Activated CD4-positive, alpha-beta T cell treated with anti-CD3 and anti-CD28 coated beads, Interleukin-2, amount 10 ng/mL, durations not matched to agents 7 days and 5 days (primary cell): ENCODE data around the gene MYD88. TPM values are rescaled to one million over a fixed set of nuclear protein-coding genes. Genes with fewer than 3 reads are reported as not detected.
A peak's percentile ranks its signal among the peaks of the same experiment; 100 is the strongest.

Source experiments
- CTCF ChIA-PET: fragments of 350-600 bp; sonication (Branson Sonifier 250); formaldehyde crosslinking; loops from one replicate; lab custom pipeline; 2021; ENCODE audit warnings: antibody characterized with exemption; lab: Charles Lee
- POLR2A ChIA-PET: fragments of 350-600 bp; sonication (Branson Sonifier 250); formaldehyde crosslinking; loops from one replicate; lab custom pipeline; 2021; ENCODE audit warnings: antibody characterized with exemption; lab: Charles Lee
- DNase-seq: peaks from one replicate; pipeline ENCODE4 v3.0.0-alpha.2; 2020
- H3K27ac Mint-ChIP-seq: one replicate; pipeline ENCODE4 v1.8.0; 2021; ENCODE audit warnings: mild to moderate bottlenecking, moderate library complexity, mixed read lengths
- H3K27me3 Mint-ChIP-seq: one replicate; pipeline ENCODE4 v1.8.0; 2021; ENCODE audit warnings: mixed read lengths
- H3K36me3 Mint-ChIP-seq: one replicate; pipeline ENCODE4 v1.8.0; 2021; ENCODE audit warnings: low read depth, mixed read lengths
- H3K4me1 Mint-ChIP-seq: one replicate; pipeline ENCODE4 v1.8.0; 2021; ENCODE audit warnings: mixed read lengths
- H3K4me3 Mint-ChIP-seq: one replicate; pipeline ENCODE4 v1.8.0; 2021; ENCODE audit warnings: mild to moderate bottlenecking, moderate library complexity, mixed read lengths
- H3K9me3 Mint-ChIP-seq: one replicate; pipeline ENCODE4 v1.8.0; 2021; ENCODE audit warnings: mixed read lengths
- total RNA-seq, 2 experiments: library from RNA; stranded (reverse); gene quantifications; one replicate each; pipeline ENCODE4 v1.2.3, GENCODE V29; 2021

Gene MYD88
- total RNA-seq, 2 experiments from 2014 or later = 74.1 to 91.1 TPM

DNA sequence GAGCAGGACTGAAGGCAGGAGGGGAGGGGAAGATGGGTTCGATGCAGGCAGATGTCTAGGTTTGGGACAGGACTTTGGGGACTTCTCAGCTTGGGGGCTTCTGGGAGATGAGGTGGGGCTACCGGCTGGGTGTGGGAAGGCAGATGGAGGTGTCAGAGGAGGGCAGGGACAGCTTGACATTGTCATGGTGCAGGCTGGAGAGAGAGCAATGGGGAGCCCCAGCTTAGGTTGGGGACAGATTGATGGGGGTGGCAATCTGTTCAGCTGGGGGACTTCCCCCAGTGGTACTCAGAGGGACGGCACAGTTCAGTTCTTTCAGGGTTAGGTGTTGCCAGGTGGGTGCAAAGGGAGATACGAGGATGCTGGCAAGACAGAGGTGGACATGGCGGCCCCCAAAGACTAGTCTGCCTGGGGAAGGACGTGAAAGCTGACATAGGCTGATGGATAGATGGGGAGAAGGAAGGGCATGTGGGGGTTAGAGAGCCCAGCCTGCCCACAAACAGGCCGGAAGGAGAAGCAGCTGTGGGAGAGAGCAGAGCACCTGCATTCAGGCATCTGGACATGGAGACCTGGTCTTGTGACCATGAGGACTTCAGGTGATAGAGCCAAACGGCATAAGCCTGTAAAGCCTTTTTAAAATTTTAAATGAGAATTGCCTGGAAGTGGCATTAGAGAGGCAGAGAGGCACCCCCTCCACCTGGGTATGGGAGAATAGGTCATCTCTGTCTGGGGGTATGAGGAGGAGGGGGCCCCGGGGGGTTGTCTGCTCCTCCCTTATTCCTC lies 22.6 kb upstream of the MYD88 start:
- Mint-ChIP-seq H3K4me1 (peaks cover 8% of the 10 kb centered on the region), H3K9me3 (no peaks in the 10 kb centered on the region), H3K36me3 (peaks cover 11% of the 10 kb centered on the region), H3K27me3 (no peaks in the 10 kb centered on the region), H3K4me3 (no peak overlapping the region), H3K27ac (no peak overlapping the region)
- CTCF ChIA-PET = interaction anchor here (0.7 to 1.9 kb wide), 4 partner anchors 12 to 231 kb away, joined by 3 to 4 read pairs (median 4); partner anchors contain the start of gene XYLB
- no peak for DNase-seq
- POLR2A ChIA-PET = no interaction called here

DNA sequence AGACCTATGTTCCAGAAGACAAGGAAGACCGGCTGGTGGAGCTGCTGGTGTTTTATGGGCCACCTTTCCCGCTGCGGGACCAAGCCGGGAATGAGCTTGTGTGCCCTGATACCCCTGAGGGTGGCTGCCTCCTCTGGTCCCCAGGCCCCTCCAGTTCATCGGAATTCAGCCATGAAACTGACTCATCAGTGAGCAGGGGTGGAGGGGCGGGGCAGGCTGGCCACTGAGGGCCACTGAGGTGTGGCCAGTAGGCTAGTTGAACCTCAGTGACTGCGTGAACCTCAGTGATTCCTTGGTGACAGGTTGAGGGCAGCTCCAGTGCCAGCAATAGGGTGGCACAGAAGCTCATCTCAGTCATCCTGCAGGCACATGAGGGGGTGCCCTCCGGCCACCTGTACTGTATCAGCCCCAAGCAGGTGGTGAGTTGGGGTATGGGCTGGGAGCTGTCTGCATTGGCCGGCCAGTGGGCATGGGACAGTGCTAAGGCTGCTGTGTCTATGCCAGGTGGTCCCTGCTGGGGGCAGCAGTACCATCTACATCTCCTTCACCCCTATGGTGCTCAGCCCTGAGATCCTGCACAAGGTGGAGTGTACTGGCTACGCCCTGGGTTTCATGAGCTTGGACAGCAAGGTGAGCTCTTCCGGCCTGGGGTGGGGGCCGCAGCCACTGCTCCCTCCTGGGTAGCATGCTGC lies 21.8 kb upstream of the MYD88 start:
- no peak for DNase-seq
- Mint-ChIP-seq H3K36me3 (peaks cover 13% of the 10 kb centered on the region), H3K4me1 (peaks cover 8% of the 10 kb centered on the region), H3K4me3 (no peak overlapping the region), H3K9me3 (no peaks in the 10 kb centered on the region), H3K27me3 (no peaks in the 10 kb centered on the region), H3K27ac (no peak overlapping the region)
- ChIA-PET POLR2A (interaction anchor here (0.5 kb wide), 1 partner anchor 1081 kb away, joined by 3 read pairs; no protein-coding TSS in a partner anchor), CTCF (interaction anchor here (0.6 to 1.9 kb wide), 11 partner anchors 10 to 365 kb away, joined by 3 to 5 read pairs (median 3); partner anchors contain the start of genes OXSR1 and XYLB)

DNA sequence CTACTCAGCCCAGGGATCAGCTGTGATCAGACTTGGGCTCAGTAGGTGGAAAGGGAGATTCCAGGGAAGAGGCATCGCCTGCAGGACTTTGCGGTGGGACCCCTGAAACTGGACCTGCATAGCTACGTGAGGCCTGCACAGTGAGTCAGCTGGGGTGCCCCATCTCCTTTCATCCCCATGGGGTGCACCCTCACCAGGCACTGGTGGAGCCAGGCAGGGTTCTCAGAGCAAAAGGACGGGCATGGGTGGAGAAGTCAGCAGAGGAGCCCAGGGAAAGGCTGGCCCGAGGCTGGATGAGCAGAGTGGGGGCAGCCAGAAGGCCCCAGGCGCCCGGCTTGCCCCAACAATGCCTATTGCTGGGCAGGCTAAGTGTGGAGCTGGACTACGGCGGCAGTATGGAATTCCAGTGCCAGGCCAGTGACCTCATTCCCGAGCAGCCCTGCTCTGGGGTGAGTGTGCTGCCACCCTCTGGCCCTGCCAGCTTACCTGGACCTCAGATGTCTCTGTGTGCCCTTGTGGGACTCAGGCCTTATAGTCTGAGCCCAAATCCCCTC lies 21.2 kb upstream of the MYD88 start:
- no peak overlapping the region for H3K27ac Mint-ChIP-seq

DNA sequence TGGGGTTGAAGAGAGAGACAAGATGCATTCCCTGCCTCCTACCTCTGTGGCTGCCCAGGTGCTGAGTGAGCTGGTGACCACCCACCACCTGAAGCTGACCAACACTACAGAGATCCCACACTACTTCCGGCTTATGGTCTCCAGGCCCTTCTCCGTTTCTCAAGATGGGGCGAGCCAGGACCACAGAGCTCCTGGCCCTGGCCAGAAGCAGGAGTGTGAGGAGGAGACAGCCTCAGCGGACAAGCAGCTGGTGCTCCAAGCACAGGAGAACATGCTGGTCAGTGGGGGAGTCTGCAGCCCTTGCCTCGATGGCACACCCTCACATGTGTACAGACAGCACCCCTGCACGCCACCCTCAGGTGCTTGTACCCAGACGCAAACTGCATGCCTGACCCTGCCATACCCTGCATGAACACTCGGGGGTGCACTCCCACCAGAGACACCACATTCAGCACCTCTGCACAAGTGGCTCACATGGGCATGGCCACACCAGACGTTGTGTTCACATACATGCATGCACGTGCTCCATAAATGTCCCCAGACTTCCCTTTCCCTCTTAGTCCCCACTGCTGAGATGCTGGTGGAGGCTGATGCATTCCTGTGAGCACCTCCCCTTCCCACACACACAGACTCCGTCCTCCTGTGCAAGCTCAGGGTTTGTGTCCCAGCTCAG lies 20.6 kb upstream of the MYD88 start:
- ChIA-PET POLR2A (no interaction called here), CTCF (interaction anchor here (0.7 to 2.0 kb wide), 13 partner anchors 8 to 363 kb away, joined by 3 to 7 read pairs (median 4); partner anchors contain the start of gene ACAA1)
- Mint-ChIP-seq H3K4me1 (peaks cover 8% of the 10 kb centered on the region), H3K36me3 (peaks cover 22% of the 10 kb centered on the region), H3K4me3 (no peak overlapping the region), H3K9me3 (no peaks in the 10 kb centered on the region), H3K27ac (no peak overlapping the region), H3K27me3 (no peaks in the 10 kb centered on the region)
- DNase-seq = peak; percentile 84

More for the DNA sequence above, 21.2 kb upstream of the MYD88 start:
- no peaks in the 10 kb centered on the region for H3K9me3 Mint-ChIP-seq
- H3K27me3 Mint-ChIP-seq = no peaks in the 10 kb centered on the region
- no peak for DNase-seq
- H3K4me3 Mint-ChIP-seq = no peak overlapping the region
- CTCF ChIA-PET = interaction anchor here (0.6 to 1.9 kb wide), 13 partner anchors 9 to 364 kb away, joined by 3 to 5 read pairs (median 3); partner anchors contain the start of genes ACAA1, OXSR1 and XYLB
- peaks cover 17% of the 10 kb centered on the region for H3K36me3 Mint-ChIP-seq
- POLR2A ChIA-PET = no interaction called here
- peaks cover 8% of the 10 kb centered on the region for H3K4me1 Mint-ChIP-seq

DNA sequence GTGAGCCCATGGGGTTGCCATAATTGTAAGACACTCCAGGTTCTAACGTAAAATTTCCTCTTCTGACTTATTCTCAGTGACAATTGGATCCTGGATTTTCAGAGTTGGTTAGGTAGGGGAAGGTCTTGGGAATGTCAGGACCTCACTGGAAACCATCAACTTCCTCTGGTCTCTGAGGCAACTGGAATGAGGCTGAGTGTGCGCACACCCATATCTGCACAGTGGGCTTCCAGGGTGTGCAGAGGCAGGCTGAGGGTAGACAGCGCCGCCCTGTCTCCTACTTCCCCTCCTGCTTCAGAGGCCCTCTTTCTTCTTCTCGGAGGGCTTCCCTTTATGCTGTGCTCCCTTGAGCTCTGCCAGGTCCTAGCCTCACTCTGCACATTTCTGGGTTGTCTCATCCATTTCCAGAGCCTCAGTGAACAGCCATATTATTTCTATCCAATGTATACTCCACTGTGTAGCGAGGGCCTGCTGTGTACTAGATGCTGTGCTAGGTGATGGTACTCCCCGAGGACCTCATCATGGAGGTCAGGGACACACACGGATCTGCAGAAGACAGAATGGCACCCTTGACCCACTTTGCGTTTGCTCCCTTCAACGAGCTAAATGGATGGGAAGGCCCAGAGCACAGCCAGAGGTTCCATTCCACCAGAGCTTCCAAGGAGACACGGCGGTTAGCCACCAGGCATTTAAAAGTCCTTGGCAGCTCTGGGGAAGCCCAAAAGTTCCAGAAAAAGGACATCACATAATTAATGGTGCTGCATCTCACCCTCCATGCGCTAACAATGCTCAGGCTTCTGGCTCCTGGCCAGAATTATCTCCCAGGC lies 19.8 kb upstream of the MYD88 start:
- no peaks in the 10 kb centered on the region for H3K9me3 Mint-ChIP-seq
- no peak for DNase-seq
- H3K36me3 Mint-ChIP-seq = peaks cover 28% of the 10 kb centered on the region
- H3K27ac Mint-ChIP-seq = peak overlapping the region; percentile 46
- H3K27me3 Mint-ChIP-seq = no peaks in the 10 kb centered on the region
- ChIA-PET POLR2A (no interaction called here), CTCF (interaction anchor here (0.9 to 2.0 kb wide), 11 partner anchors 9 to 228 kb away, joined by 3 to 15 read pairs (median 4); partner anchors contain the start of genes ACAA1 and XYLB)
- no peak overlapping the region for H3K4me3 Mint-ChIP-seq
- peaks cover 8% of the 10 kb centered on the region for H3K4me1 Mint-ChIP-seq

DNA sequence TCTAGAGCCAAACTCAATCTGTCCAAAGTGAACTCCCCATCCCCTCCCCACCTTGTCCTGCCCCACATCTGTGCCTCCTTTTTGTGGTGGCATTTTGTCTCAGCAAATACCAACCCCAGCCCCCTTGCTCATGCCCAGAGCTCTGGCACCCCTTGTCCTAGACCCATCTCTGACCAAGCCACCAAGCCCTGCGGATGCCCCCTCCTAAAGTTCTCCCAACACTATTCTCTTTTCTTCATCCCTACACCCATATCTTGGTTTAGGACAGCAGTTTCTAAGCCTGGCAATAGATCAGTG lies 19.3 kb upstream of the MYD88 start:
- H3K27me3 Mint-ChIP-seq = no peaks in the 10 kb centered on the region
- no peak overlapping the region for H3K4me3 Mint-ChIP-seq
- peak overlapping the region; percentile 54 for H3K27ac Mint-ChIP-seq
- H3K4me1 Mint-ChIP-seq = peaks cover 8% of the 10 kb centered on the region
- ChIA-PET CTCF (interaction anchor here (0.9 to 2.0 kb wide), 8 partner anchors 9 to 227 kb away, joined by 3 to 15 read pairs (median 4); partner anchors contain the start of gene XYLB), POLR2A (interaction anchor here (0.7 kb wide), 1 partner anchor 18 kb away, joined by 7 read pairs; the partner anchor contains the start of gene ACAA1)
- DNase-seq = no peak
- peaks cover 28% of the 10 kb centered on the region for H3K36me3 Mint-ChIP-seq
- H3K9me3 Mint-ChIP-seq = no peaks in the 10 kb centered on the region

DNA sequence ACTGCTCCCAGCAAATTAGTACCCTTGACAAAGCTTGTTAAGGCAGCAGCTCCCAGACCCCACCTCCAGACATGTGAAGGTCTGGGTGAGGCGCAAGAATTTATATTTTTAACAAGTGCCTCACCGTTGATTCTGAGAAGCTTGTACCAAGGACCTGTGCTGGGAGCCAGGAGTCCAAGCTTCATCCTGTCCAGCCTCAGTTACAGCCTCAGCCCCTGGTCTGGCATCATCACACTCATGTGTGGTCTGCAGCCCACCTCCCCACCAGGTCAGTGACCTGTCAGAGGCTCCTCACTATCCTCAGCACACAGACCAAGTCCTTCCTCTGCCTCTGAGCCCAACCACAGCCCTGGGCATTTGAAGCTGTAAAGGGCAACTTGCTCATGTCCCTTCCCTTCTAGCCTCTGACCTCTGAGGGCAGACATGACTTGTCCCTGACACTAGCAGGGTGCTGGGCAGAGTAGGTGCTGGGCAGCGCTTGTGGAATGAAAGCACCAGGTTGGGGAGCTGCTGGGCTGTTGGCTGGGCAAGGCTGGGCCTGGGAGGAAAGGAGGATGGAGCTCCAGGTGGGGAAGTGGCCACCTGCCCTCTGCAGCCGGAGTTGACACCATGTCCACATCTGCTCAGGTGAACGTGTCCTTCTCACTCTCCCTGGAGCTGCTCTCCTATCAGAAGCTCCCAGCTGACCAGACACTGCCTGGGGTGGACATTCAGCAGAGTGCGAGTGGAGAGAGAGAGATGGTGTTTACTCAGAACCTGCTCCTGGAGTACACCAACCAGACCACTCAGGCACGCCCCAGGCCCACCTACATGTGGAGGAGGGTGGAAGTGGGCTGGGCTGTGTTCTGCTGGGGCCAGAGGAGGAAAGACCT lies 18.4 kb upstream of the MYD88 start:
- no peak overlapping the region for H3K4me3 Mint-ChIP-seq
- ChIA-PET CTCF (interaction anchor here (1.2 to 2.0 kb wide), 5 partner anchors 10 to 226 kb away, joined by 3 to 15 read pairs (median 4); partner anchors contain the start of gene XYLB), POLR2A (interaction anchor here (0.7 kb wide), 1 partner anchor 17 kb away, joined by 7 read pairs; the partner anchor contains the start of gene ACAA1)
- peaks cover 36% of the 10 kb centered on the region for H3K36me3 Mint-ChIP-seq
- peak overlapping the region; percentile 54 for H3K27ac Mint-ChIP-seq
- peaks cover 8% of the 10 kb centered on the region for H3K4me1 Mint-ChIP-seq
- H3K27me3 Mint-ChIP-seq = no peaks in the 10 kb centered on the region
- DNase-seq = no peak
- H3K9me3 Mint-ChIP-seq = no peaks in the 10 kb centered on the region

DNA sequence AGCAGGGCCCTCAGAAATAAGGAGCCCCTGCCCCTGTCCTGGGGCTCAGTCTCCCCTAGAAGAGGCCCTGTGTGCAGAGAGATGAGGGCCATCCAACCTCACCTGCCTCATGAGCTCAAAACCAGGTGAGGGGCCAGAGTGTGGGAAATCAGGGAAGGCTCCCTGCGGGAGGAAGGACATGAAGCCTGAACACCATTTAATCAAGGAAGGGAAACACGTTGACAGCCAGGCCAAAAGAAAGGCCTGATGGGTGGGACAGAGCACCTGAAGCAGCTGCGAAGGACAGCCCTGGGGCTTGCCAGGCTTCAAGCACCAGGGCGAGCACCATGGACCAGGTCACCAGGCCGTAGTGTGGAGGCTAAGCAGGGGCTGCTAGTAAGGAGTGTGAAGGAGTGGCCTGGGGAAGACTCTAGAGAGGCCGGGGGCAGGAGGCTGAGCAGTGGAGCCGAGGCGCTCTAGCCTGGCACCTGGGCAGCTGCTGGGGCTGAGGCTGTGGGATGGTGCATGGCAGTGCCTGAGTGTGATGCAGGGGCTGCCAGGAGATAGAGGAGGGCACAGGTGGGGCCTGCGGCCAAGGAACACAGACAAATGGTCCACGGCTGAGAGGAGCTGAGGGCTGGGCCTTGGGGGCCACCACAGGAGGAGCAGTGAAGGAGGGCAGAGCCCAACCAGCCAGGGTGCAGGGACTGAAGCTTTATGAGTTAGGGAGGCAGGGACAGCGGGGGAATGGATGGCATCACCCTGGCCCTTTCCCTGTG lies 17.6 kb upstream of the MYD88 start:
- ChIA-PET POLR2A (no interaction called here), CTCF (interaction anchor here (0.6 to 1.8 kb wide), 2 partner anchors 223 to 851 kb away, joined by 4 to 6 read pairs; no protein-coding TSS in a partner anchor)
- no peaks in the 10 kb centered on the region for H3K9me3 Mint-ChIP-seq
- DNase-seq = no peak
- H3K36me3 Mint-ChIP-seq = peaks cover 44% of the 10 kb centered on the region
- H3K27me3 Mint-ChIP-seq = no peaks in the 10 kb centered on the region
- H3K4me3 Mint-ChIP-seq = no peak overlapping the region
- peaks cover 8% of the 10 kb centered on the region for H3K4me1 Mint-ChIP-seq
- no peak overlapping the region for H3K27ac Mint-ChIP-seq

DNA sequence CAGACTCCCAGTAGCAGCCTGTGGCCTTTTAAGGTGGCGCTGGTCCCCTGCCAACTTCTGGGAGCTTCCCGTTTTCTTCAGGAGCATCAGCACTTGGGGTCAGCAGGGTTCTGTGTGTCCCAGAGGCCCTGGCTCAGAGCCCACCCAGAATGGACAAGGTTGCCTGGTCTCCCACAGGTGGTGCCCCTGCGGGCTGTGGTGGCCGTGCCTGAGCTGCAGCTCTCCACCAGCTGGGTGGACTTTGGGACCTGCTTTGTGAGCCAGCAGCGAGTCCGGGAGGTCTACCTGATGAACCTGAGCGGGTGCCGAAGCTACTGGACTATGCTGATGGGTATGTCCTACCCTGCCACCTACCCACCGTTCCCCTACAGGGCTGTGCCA lies 17.0 kb upstream of the MYD88 start:
- ChIA-PET POLR2A (interaction anchor here (0.6 kb wide), 1 partner anchor 353 kb away, joined by 3 read pairs; no protein-coding TSS in a partner anchor), CTCF (interaction anchor here (1.8 kb wide), 1 partner anchor 223 kb away, joined by 4 read pairs; no protein-coding TSS in a partner anchor)
- DNase-seq = no peak
- H3K9me3 Mint-ChIP-seq = no peaks in the 10 kb centered on the region
- H3K4me1 Mint-ChIP-seq = peaks cover 8% of the 10 kb centered on the region
- no peaks in the 10 kb centered on the region for H3K27me3 Mint-ChIP-seq
- peaks cover 48% of the 10 kb centered on the region for H3K36me3 Mint-ChIP-seq
- H3K27ac Mint-ChIP-seq = no peak overlapping the region
- H3K4me3 Mint-ChIP-seq = no peak overlapping the region

DNA sequence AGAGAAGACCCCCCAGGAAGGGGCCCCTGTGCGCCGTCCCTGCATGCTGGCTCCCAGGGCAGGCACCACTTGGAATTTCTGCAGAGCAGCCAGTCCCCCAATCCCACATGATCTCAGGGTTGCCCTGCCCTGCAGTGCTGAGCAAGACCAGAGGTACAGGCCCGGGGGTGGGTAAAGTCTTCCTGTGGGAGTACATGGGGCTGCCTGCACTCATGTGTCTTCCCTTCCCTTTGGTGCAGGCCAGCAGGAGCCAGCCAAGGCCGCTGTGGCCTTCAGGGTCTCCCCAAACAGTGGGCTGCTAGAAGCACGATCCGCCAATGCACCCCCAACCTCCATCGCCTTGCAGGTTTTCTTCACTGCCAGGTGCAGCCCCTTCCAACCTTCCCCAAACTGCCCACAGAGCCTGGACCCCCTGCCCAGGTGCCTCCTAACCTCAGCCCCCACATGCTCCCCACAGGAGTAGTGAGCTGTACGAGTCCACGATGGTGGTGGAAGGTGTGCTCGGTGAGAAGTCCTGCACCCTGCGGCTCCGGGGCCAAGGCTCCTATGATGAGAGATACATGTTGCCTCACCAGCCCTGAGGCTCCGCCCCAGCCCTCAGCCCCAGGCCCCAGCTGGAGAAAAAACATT lies 16.5 kb upstream of the MYD88 start:
- CTCF ChIA-PET = no interaction called here
- POLR2A ChIA-PET = interaction anchor here (0.6 kb wide), 1 partner anchor 354 kb away, joined by 3 read pairs; no protein-coding TSS in a partner anchor
- H3K4me1 Mint-ChIP-seq = peaks cover 8% of the 10 kb centered on the region
- peaks cover 48% of the 10 kb centered on the region for H3K36me3 Mint-ChIP-seq
- H3K27me3 Mint-ChIP-seq = no peaks in the 10 kb centered on the region
- H3K9me3 Mint-ChIP-seq = no peaks in the 10 kb centered on the region
- no peak for DNase-seq
- no peak overlapping the region for H3K4me3 Mint-ChIP-seq
- no peak overlapping the region for H3K27ac Mint-ChIP-seq
